HG03135 (cell line): ENCODE data around the gene TUBA4B.
"Not testable (repeated sequence)": the region's sequence is repeated elsewhere in the genome, so short reads cannot be mapped to it uniquely, and the experiment has no call there.

Source experiments
- ATAC-seq: cut with Tn5 transposase; IDR thresholded peaks from one replicate; pipeline ENCODE4 v1.9.1; 2021; ENCODE audit warnings: mild to moderate bottlenecking, moderate library complexity; ENCODE audit not compliant: unreplicated experiment

Gene TUBA4B

DNA sequence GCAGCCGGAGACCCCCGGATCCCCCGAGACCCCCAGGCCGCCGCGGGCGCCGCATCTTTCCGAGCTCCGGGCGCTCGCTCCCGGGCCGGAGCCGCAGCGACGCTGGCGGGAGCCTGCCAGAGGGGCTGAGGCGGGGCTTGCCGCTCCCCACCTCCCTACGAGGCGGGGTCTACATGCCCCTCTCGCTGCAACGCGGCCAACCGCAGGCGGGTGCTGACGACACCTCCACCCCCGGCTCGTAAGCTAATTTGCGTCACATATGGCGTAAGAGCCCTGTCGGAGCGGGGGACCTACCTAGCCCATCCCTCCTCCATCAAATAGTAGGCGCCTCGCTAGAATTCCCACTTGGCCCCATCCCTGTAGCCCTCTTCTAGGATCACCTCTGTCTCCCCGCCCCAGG, 56.2 kb downstream of the TUBA4B start, which contains the start of gene PTPRN:
PTPRN (minus strand) TSS at position 124 of the 400 bp plus-strand sequence; CDS start at position 55, 69 bp downstream.
- ATAC-seq: no peak

DNA sequence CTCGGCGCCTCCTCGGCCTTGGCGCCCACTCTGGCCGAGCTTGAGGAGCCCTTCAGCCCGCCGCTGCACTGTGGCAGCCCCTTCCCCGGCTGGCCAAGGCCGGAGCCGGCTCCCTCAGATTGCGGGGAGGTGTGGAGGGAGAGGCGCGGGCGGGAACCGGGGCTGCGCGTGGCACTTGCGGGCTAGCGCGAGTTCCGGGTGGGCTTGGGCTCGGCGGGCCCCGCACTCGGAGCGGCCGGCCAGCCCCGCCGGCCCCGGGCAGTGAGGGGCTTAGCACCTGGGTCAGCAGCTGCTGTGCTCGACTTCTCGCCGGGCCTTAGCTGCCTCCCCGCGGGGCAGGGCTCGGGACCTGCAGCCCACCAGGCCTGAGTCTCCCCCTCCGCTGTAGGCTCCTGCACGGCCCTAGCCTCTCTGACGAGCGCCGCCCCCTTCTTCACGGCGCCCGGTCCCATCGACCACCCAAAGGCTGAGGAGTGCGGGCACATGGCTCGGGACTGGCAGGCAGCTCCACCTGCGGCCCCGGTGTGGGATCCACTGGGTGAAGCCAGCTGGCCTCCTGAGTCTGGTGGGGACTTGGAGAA, 59.7 kb downstream of the TUBA4B start:
- ATAC-seq: not testable (repeated sequence)

DNA sequence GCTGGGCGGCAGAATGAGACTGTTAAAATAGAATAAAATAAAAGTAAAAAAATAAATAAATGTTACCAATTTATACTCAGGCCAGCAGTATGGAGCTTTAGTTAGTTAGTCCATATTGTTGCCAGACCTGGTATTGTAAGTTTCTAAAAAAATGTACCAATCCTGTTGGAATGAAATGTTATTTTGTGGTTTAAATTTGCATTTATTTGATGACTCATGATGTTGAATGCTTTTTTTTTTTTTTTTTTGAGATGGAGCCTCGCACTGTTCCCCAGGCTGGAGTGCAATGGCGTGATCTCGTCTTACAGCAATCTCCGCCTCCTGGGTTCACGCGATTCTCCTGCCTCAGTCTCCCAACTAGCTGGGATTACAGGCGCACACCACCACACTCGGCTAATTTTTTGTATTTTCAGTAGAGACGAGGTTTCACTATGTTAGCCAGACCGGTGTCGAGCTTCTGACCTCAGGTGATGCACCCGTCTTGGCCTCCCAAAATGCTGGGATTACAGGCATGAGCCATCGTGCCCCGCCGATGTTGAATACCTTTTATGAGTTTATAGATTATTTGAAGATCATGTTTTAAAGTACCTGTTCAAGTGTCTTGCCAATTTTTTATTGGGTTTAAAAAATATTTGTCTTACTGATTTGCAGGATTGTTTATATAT, 61.9 kb downstream of the TUBA4B start:
- ATAC-seq: no peak
